ENCODE measurements around the gene SEMA3C. TPM values are rescaled to one million over a fixed set of nuclear protein-coding genes. Genes with fewer than 3 reads are reported as not detected.

Gene SEMA3C
- total RNA-seq, 2 donors from 2014 or later = 66.4 to 147 TPM

- no peak for DNase-seq (ENCODE audit: low spot score)
- Histone ChIP-seq H3K4me3 (no peak overlapping the region), H3K27ac (no peak overlapping the region), H3K27me3 (replicated peaks; ENCODE audit: insufficient read depth) (no peaks in the 10 kb centered on the region), H3K36me3 (no peaks in the 10 kb centered on the region), H3K4me1 (replicated peaks) (no peaks in the 10 kb centered on the region), H3K9me3 (no peaks in the 10 kb centered on the region)
- TF ChIP-seq CTCF (IDR thresholded peaks at IDR 0.05) = no peak
- TF ChIP-seq POLR2A (IDR thresholded peaks at IDR 0.05) = no peak
- no peak for TF ChIP-seq POLR2AphosphoS5 (IDR thresholded peaks at IDR 0.05)
- intact Hi-C loops (cut with DNase I) = no loop called here
- 86% methylated on average over 4 of the region's 4 CpGs for WGBS
These were observed 114.3 kb downstream of the SEMA3C start for GRCh38 chr7:80804589-80804988.

- Histone ChIP-seq H3K27me3 (replicated peaks; ENCODE audit: insufficient read depth) (no peaks in the 10 kb centered on the region), H3K27ac (no peak overlapping the region), H3K4me1 (replicated peaks) (no peaks in the 10 kb centered on the region), H3K4me3 (no peak overlapping the region), H3K36me3 (no peaks in the 10 kb centered on the region), H3K9me3 (no peaks in the 10 kb centered on the region)
- 74% methylated on average over 5 of the region's 5 CpGs for WGBS
- TF ChIP-seq POLR2AphosphoS5 (IDR thresholded peaks at IDR 0.05) (no peak), POLR2A (IDR thresholded peaks at IDR 0.05) (no peak), CTCF (IDR thresholded peaks at IDR 0.05) (no peak)
- intact Hi-C loops (cut with DNase I) = no loop called here
- DNase-seq (ENCODE audit: low spot score) = no peak
These were observed 116.3 kb downstream of the SEMA3C start for GRCh38 chr7:80802527-80802926.

- no peak overlapping the region for H3K4me3 ChIP-seq
- DNase-seq (ENCODE audit: low spot score) = no peak
- H3K27ac ChIP-seq = no peak overlapping the region
- WGBS = 76% methylated on average over 10 of the region's 10 CpGs
- H3K27me3 ChIP-seq (replicated peaks; ENCODE audit: insufficient read depth) = no peaks in the 10 kb centered on the region
- no peaks in the 10 kb centered on the region for H3K4me1 ChIP-seq (replicated peaks)
- peaks cover 0 to 2% of the 10 kb centered on the region in 2 donors for H3K36me3 ChIP-seq
- H3K9me3 ChIP-seq = no peaks in the 10 kb centered on the region
- intact Hi-C loops (cut with DNase I) = loop anchor here (5.0 kb wide), 1 partner anchor 122 kb away; the partner anchor contains the start of gene SEMA3C
- no peak for TF ChIP-seq CTCF (IDR thresholded peaks at IDR 0.05)
- no peak for TF ChIP-seq POLR2AphosphoS5 (IDR thresholded peaks at IDR 0.05)
- TF ChIP-seq POLR2A (IDR thresholded peaks at IDR 0.05) = no peak
These were observed 123.9 kb downstream of the SEMA3C start for GRCh38 chr7:80794631-80795573.

- Histone ChIP-seq H3K9me3 (no peaks in the 10 kb centered on the region), H3K4me1 (replicated peaks) (no peaks in the 10 kb centered on the region), H3K27me3 (replicated peaks; ENCODE audit: insufficient read depth) (no peaks in the 10 kb centered on the region), H3K36me3 (peaks cover 0 to 2% of the 10 kb centered on the region in 2 donors), H3K4me3 (no peak overlapping the region), H3K27ac (peak overlapping the region; percentile 6 to 13)
- DNase-seq (ENCODE audit: low spot score) = no peak
- WGBS = 40% methylated on average over 3 of the region's 3 CpGs
- TF ChIP-seq POLR2A (IDR thresholded peaks at IDR 0.05) = no peak
- no peak for TF ChIP-seq CTCF (IDR thresholded peaks at IDR 0.05)
- peak; percentile 34 for TF ChIP-seq POLR2AphosphoS5 (IDR thresholded peaks at IDR 0.05)
- intact Hi-C loops (cut with DNase I) = loop anchor here (5.0 kb wide), 1 partner anchor 126 kb away; the partner anchor contains the start of gene SEMA3C
These were observed 127.3 kb downstream of the SEMA3C start for GRCh38 chr7:80791509-80791929.

Data from prostate gland (tissue), 2 donors.